ENCODE data around the gene GREB1.

GREB1 gene

DNA sequence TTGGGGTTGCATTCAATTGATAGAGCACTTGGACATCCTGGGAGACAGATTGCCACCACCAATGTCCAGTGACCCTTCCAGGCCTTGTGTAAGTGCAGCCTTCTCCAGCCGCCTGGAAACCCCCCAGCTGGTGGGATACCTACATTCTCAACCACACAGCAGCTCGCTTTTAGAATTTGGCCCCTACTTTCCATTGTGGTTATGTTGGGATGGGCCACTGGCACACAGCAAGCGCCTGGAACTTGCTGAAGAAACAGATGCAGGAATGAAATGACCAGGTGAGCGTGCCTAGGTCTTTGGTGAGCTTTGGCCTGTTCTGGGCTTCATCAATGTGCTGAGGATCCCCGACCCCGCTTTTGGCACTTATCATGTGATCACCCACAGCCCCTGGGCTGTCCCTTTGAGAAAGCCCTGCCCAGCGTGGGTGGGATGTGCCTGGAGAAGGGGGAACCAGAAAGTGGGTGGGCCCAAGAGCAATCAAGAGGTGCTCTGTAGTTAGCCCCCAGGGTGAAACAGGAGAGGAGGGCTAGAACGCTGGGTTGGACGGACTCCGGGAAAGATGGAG, 152.1 kb downstream of the GREB1 start:
- DNase-seq: no peak

DNA sequence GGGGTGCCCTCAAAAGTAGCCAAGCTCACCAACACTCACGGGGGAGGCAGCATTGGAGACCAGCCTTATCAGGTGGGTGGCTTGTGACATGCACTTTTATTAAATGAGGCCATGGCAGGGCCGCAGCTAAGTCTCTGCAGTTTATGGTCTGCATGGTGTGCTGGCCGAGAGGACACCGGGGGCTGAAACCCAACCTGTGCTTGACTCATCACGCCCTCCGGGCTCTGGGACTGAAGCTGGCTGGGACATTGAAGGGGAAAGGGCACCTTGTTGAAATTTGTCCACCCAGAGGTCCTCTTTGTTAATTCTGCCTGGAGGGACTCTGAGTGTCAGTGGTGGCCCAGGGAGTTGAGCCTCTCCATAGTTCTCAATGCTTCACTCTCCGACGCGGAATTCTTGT, 153.9 kb downstream of the GREB1 start:
- DNase-seq: no peak

DNA sequence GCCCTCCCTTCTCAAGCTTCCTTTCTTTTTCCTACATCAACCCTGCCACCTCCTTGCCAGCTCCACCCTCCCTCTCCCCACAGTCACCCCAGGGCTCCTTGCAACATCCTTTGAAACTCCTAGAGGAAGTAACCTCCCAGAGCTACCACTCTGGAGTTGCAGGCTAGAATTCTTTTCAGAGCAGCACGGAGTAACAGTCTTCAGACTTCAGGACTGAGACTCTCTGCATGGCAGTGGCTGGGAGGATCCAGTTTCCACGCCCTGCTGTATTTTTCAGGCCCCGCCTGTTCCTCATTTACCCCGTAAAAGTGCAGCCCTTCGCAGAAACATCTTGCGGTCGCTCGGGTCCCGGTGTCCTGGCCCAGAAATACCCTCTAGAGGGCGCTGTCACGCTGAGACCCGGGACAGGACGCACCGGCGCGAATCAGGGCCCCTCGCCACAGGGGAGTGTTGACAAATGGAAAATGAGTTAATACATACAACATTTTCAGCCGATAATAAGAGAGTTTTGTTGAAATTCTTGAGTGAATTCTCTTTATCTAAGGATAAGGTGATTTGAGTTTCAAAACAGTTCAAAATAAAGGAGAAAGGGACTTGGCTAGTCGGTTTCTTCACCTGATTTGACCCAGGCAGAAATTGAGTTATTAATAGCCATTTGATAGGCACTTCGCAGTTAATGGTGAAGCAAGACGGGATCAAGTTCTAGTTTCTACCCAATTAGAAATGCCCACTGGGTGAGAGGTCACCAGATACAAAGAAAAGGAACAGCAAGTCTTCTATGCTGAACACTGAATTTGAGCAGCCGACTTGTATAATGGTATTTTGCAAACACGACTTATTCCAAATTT, 154.6 kb downstream of the GREB1 start:
- peak; percentile 62 for DNase-seq

DNA sequence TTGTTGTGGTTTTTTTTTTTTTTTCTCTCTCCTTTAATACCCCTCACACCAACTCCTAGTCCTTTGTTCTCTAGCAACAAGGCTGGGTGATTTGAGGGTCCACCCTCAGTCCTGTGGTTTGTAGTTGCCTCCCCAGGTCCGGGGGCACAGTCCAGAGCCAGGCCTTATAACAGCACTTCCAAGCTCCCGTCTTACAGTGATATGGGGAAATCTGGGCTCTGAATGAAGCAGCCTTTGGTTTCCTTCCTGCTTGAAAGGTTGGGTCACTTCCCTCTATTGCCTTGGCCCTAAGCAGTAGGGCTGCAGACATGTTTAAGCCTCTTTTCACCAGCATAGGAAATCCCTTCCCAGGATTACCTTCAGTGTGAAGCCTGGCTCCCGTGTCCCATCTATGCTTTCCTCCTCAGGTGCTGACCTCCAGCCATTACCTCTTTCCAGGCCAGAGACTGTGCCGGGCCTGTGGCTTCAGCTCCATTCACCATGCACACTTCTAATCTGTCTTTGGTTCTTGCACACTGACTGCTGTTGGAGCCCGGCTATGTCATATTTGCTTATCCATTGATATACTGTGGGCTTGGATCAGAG, 157.3 kb downstream of the GREB1 start:
- no peak for DNase-seq

All from EL (cell line).